Germinal center (tissue), 1 donor: ENCODE data around the gene CDH23.

ENCODE experiments used
- DNase-seq: peaks from one replicate; pipeline ENCODE4 v3.0.0; 2012; ENCODE audit warnings: mixed read lengths, low spot score

CDH23 gene

GRCh38 chr10:71761541-71762113, 364.9 kb downstream of the CDH23 start:
- no peak for DNase-seq

- no peak for DNase-seq
These were observed 365.6 kb downstream of the CDH23 start for GRCh38 chr10:71762324-71762723.

- no peak for DNase-seq
These were observed 366.8 kb downstream of the CDH23 start for GRCh38 chr10:71763352-71764127.

- DNase-seq, result no peak
These were observed 368.6 kb downstream of the CDH23 start for GRCh38 chr10:71765176-71765904.

GRCh38 chr10:71765906-71766716, 369.4 kb downstream of the CDH23 start:
- no peak for DNase-seq

- DNase-seq, result no peak
These were observed 370.1 kb downstream of the CDH23 start for GRCh38 chr10:71766717-71767419.

GRCh38 chr10:71767420-71768035, 370.8 kb downstream of the CDH23 start:
- DNase-seq, result no peak

- no peak for DNase-seq
These were observed 372.6 kb downstream of the CDH23 start for GRCh38 chr10:71769279-71769823.

- DNase-seq, result no peak
These were observed 373.5 kb downstream of the CDH23 start for GRCh38 chr10:71770255-71770654.

GRCh38 chr10:71770789-71771188, 374.1 kb downstream of the CDH23 start:
- no peak for DNase-seq

- no peak for DNase-seq
These were observed 374.5 kb downstream of the CDH23 start for GRCh38 chr10:71771204-71771603.

GRCh38 chr10:71771821-71772617, 375.3 kb downstream of the CDH23 start:
- DNase-seq, result no peak

- DNase-seq, result no peak
These were observed 376.1 kb downstream of the CDH23 start for GRCh38 chr10:71772832-71773220.

GRCh38 chr10:71773221-71773971, 376.7 kb downstream of the CDH23 start, which contains the start of gene VSIR:
VSIR (minus strand) TSS chr10:71773520; CDS start chr10:71773439, 81 bp downstream.
- DNase-seq, result peak; percentile 91

GRCh38 chr10:71774916-71775702, 378.4 kb downstream of the CDH23 start:
- no peak for DNase-seq

GRCh38 chr10:71776481-71776925, 379.8 kb downstream of the CDH23 start:
- no peak for DNase-seq

GRCh38 chr10:71777213-71777985, 380.7 kb downstream of the CDH23 start:
- DNase-seq, result no peak
